Activated naive CD8-positive, alpha-beta T cell treated with anti-CD3 and anti-CD28 coated beads, Interleukin-2, amount 50 U/mL, for 24 hours (primary cell): Measurements from ENCODE around the gene STRN4.
"Not testable (repeated sequence)": the region's sequence is repeated elsewhere in the genome, so short reads cannot be mapped to it uniquely, and the experiment has no call there.

Experiments
- ATAC-seq: fragments of 150-1000 bp; cut with Tn5 transposase; one replicate; pipeline ENCODE4 v1.10.0; 2021
- DNase-seq: peaks from one replicate; pipeline ENCODE4 v3.0.0; 2021
- H3K27ac Mint-ChIP-seq: one replicate; pipeline ENCODE4 v1.8.0; 2021; ENCODE audit warnings: mild to moderate bottlenecking, mixed read lengths
- H3K27me3 Mint-ChIP-seq: one replicate; pipeline ENCODE4 v1.8.0; 2021; ENCODE audit warnings: mixed read lengths
- H3K36me3 Mint-ChIP-seq: one replicate; pipeline ENCODE4 v1.8.0; 2021; ENCODE audit warnings: low read depth, mixed read lengths
- H3K4me1 Mint-ChIP-seq: one replicate; pipeline ENCODE4 v1.8.0; 2021; ENCODE audit warnings: mixed read lengths
- H3K4me3 Mint-ChIP-seq: one replicate; pipeline ENCODE4 v1.8.0; 2021; ENCODE audit warnings: mild to moderate bottlenecking, moderate library complexity, mixed read lengths
- H3K9me3 Mint-ChIP-seq: one replicate; pipeline ENCODE4 v1.8.0; 2021; ENCODE audit warnings: mixed read lengths

The STRN4 gene

DNA sequence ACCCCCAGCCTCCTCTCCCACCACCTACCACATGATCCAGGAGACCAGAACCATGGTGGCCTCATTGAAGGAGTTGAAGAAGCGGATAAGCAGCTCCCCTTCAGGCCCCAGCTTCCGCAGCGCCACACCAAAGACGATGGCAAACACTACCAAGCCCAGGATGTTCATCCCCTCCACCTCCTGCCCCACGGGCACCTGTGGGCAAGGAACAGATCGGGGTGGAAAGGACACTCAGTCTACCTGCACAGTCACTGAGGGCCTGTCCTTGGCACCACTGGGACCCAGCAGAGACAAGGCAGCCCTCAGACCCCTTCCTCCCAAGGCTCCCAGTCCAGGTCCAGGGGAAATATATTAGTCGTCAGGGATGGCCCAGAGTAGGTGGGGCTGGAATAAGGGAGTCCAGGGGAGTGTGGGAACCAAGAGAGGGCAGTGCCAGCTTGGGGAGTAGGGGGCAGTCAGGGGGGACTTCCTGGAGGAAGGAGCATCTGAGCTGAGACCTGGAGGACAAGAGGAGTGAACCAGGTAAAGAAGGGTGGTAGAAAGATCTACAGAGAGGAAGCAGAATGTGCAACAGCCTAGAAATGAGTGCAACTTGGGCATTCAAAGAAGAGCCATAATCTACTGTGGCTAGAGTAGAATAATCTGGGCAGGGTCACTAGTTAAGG, 36.2 kb upstream of the STRN4 start:
- ATAC-seq: no peak
- peaks cover 84% of the 10 kb centered on the region for H3K36me3 Mint-ChIP-seq
- H3K27ac Mint-ChIP-seq: peak overlapping the region; percentile 98
- no peaks in the 10 kb centered on the region for H3K9me3 Mint-ChIP-seq
- no peaks in the 10 kb centered on the region for H3K27me3 Mint-ChIP-seq
- no peak for DNase-seq
- peaks cover 52% of the 10 kb centered on the region for H3K4me1 Mint-ChIP-seq
- peak overlapping the region; percentile 97 for H3K4me3 Mint-ChIP-seq

DNA sequence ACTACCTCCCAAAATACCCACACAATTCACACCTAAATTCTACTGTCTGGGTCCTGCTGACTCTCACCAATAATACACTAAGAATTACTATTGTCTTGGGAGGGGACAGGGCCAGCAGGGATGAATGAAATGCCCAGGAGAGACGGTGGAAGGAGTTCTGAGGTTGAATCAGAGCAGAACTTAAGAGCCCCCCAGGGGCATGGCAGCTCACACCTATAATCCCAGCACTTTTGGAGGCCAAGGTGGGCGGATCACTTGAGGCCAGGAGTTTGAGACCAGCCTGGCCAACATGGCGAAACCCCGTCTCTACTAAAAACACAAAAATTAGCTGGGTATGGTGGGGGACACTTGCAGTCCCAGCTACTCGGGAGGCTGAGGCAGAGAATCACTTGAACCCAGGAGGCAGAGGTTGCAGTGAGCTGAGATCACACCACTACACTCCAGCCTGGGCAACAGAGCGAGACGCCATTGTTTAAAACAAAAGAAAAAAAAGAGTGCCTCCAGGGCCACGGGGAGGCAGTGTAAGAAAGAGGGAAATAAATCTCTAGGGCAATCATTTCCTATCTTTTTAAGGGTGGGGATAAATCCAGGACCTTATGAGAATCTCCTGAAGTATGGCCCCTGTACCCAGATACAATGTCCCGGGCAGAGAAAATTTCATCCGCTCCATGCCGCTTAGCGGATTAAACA, 31.9 kb upstream of the STRN4 start:
- H3K4me1 Mint-ChIP-seq: peaks cover 31% of the 10 kb centered on the region
- peak overlapping the region; percentile 42 for H3K27ac Mint-ChIP-seq
- not testable (repeated sequence) for ATAC-seq, DNase-seq, H3K4me3 Mint-ChIP-seq, H3K9me3 Mint-ChIP-seq, H3K27me3 Mint-ChIP-seq
- peaks cover 73% of the 10 kb centered on the region for H3K36me3 Mint-ChIP-seq

DNA sequence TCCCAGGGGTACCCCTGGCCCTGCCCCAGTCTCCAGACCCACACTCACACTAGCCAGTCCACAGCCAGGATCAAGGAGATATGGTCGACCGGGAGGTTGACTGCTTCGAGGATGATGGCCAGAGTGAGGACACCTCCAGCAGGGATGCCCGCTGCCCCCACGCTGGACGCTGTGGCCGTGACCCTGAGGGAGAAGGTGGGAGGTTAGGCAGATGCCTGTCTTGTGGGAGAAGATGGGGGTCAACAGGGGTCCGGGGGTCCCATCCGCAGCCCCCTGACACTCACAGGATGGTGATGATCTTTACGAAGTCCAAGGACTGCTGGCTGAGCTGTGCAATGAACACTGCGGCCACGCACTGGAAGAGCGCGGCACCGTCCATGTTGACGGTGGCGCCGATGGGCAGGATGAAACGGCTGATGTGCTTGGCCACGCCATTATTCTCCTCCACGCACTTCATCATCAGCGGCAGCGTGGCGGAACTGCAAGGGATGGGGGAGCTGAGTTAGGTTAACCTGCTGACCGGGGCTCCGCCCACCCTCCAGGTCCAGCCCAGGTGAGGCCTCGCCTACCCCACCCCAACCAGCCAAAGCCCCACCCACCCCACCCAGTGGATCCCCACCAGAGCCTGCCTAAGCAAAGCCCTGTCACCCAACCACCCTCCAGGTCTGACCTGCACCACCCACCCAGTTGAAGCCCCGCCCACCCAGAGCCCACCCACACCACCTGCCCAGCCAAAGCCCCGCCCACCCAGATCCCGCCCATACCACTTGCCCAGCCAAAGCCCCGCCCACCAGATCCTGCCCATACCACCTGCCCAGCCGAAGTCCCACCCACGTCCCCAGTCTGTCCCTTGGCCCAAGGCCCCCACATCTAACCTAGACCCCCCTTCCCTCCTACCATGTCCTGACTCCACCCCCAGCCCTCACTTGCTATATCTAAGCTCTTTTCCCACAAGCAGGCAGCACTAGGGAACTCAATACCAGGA, 31.0 kb upstream of the STRN4 start:
- H3K27ac Mint-ChIP-seq: peak overlapping the region; percentile 42
- ATAC-seq: peak; percentile 22
- H3K36me3 Mint-ChIP-seq: peaks cover 64% of the 10 kb centered on the region
- DNase-seq: peak; percentile 45
- no peak overlapping the region for H3K4me3 Mint-ChIP-seq
- H3K27me3 Mint-ChIP-seq: no peaks in the 10 kb centered on the region
- peaks cover 24% of the 10 kb centered on the region for H3K4me1 Mint-ChIP-seq
- no peaks in the 10 kb centered on the region for H3K9me3 Mint-ChIP-seq

DNA sequence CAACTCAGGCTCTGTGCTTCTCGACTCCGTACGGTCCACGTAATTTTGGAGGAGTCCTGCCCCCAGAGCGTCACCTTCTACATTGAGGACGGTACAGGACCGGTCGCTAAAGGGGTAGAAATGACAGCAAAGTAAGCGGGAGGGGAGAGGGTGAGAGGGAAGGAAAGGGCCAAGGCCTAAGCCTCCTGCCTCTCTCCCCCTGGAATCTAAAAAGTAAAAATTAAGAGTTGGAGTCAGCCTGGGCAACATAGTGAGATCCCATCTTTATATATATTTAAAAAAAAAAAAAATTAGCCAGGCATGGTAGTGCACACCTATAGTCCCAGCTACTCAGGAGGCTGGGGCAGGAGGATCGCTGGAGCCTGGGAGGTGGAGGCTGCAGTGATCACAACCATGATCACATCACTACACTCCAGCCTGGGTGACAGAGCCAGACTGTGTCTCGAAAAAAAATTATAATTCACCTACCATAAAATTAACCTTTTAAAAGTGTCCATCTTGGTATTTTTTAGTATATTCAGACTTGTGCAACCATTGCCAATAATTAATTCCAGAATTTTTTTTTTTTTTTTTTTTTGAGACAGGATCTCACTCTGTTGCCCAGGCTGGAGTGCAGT, 29.5 kb upstream of the STRN4 start:
- DNase-seq (no peak), ATAC-seq (no peak)
- Mint-ChIP-seq H3K9me3 (no peaks in the 10 kb centered on the region), H3K27ac (peak overlapping the region; percentile 52), H3K36me3 (peaks cover 54% of the 10 kb centered on the region), H3K27me3 (no peaks in the 10 kb centered on the region), H3K4me3 (no peak overlapping the region), H3K4me1 (peaks cover 14% of the 10 kb centered on the region)

DNA sequence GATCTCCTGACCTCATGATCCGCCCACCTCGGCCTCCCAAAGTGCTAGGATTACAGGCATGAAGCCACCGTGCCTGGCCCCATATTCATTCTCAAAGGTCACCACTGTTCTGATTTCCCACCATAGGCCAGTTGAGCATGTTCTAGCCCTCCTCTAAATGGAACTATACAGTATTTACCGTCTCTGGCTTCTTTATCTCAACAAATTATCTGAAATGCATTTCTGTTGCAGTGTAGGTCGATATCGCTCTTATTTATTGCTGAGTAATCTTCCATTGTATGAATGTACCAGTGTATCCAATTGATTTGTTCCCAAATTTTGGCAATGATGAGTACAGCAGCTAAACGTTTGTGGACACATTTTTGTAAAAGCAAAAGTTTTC, 26.8 kb upstream of the STRN4 start:
- no peak overlapping the region for H3K27ac Mint-ChIP-seq
- no peak for ATAC-seq
- H3K27me3 Mint-ChIP-seq: no peaks in the 10 kb centered on the region
- peaks cover 36% of the 10 kb centered on the region for H3K36me3 Mint-ChIP-seq
- H3K4me1 Mint-ChIP-seq: peaks cover 7% of the 10 kb centered on the region
- H3K9me3 Mint-ChIP-seq: no peaks in the 10 kb centered on the region
- DNase-seq: no peak
- no peak overlapping the region for H3K4me3 Mint-ChIP-seq

DNA sequence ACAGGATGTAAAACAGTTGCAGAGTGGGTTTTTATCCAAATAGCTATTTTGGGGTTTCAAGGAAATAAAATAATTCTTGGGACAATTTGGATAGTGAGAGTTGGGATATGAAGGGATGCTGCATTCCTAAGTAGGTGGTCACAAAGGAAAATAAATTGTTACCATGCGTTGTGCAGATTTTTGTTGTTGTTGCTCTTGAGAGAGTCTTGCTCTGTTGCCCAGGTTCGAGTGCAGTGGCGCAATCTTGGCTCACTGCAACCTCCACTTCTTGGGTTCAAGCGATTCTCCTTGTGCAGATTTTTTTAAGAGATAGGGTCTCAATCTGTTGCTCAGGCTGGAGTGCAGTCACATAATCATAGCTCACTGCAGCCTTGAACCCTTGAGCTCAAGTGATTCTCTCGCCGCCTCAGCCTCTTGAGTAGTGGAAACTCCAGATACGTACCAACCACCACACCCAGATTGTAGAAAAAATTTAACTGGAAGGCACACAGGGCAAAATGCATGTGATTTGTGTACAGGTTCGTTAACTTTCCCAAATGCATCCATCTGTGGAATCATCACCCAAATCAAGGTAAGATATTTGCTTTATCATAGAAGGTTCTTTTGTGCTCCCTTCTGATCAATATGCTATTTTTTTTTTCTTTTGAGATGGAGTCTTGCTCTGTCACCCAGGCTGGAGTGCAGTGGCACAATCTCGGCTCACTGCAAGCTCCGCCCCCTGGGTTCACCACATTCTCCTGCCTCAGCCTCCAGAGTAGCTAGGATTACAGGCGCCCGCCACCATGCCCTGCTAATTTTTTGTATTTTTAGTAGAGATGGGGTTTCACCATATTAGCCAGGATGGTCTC, 26.1 kb upstream of the STRN4 start:
- ATAC-seq (no peak), DNase-seq (no peak)
- Mint-ChIP-seq H3K36me3 (peaks cover 31% of the 10 kb centered on the region), H3K4me1 (peaks cover 4% of the 10 kb centered on the region), H3K4me3 (no peak overlapping the region), H3K9me3 (no peaks in the 10 kb centered on the region), H3K27me3 (no peaks in the 10 kb centered on the region), H3K27ac (no peak overlapping the region)

DNA sequence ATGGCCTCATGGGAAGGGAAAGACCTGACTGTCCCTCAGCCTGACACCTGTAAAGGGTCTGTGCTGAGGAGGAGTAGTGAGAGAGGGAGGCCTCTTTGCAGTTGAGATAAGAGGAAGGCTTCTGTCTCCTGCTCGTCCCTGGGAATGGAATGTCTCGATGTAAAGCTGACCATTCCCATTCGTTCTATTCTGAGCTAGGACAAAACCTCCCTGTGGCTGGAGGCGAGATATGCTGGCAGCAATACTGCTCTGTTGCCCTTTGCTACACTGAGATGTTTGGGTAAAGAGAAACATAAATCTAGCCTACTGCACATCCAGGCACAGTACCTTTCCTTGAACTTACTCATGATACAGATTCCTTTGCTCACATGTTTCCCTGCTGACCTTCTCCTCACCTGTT, 22.5 kb upstream of the STRN4 start:
- not testable (repeated sequence) for H3K36me3 Mint-ChIP-seq, H3K9me3 Mint-ChIP-seq, H3K4me3 Mint-ChIP-seq, H3K27ac Mint-ChIP-seq, ATAC-seq, H3K4me1 Mint-ChIP-seq, DNase-seq, H3K27me3 Mint-ChIP-seq

DNA sequence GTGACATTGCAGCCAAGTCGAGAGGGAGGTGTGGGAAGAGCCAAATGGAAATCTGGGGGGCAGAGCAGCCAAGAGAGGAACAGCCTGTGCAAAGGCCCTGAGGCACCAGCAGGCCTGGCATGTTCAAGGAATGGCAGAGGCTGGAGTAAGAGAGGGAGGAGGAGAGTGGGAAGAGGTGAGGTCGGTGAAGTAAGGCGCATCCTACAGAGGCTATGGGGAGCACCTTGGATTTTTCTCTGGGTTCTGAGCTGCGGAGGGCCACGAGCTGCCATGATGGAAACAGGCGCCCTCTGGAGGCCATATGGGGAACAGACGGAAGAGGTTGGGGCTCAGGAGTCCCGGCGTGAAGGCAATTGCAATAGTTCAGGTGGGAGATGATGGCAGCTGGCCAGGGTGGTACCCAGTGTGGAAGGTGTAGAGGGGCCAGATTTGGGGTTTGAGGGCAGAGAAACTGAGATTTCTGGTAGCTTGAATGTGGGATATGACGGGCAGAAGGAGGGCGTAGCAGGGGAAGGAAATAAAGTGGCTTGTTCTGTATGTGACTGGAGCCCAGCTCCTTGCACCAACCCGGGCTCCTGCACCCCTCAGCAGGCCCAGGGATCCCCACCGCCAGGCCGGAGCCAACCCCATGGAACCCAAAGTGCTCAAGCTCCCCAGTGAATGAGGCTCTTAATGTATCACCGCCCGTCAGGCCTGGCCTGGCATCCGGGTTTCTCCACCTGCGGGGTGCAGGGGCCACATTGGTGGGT, 20.5 kb upstream of the STRN4 start:
- peaks cover 2% of the 10 kb centered on the region for H3K36me3 Mint-ChIP-seq
- H3K27me3 Mint-ChIP-seq: no peaks in the 10 kb centered on the region
- H3K4me1 Mint-ChIP-seq: no peaks in the 10 kb centered on the region
- ATAC-seq: peak; percentile 65
- H3K27ac Mint-ChIP-seq: no peak overlapping the region
- H3K4me3 Mint-ChIP-seq: no peak overlapping the region
- peak; percentile 70 for DNase-seq
- H3K9me3 Mint-ChIP-seq: no peaks in the 10 kb centered on the region

DNA sequence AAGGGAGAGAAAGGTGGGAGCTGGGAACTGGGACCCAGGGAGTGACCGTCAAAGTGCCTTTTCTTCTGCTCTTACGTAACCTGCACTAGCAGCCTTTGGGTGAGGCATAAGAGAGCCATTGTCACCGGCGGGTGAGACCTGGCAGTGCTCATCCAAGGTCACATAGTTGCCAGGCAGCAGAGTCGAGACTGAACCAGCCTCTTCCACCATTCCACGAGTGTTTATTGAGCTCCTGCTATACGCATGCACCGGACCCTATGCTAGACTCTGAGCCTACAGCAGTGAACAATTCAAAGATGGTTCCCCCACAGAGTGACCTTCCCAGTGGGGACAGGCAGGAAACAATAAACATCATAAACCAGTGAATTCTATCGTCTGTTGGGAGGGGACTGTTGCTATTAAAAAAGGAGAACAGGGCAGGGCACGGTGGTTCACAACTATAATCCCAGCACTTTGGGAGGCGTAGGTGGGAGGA, 18.6 kb upstream of the STRN4 start:
- H3K36me3 Mint-ChIP-seq: no peaks in the 10 kb centered on the region
- no peaks in the 10 kb centered on the region for H3K9me3 Mint-ChIP-seq
- DNase-seq (no peak), ATAC-seq (no peak)
- H3K4me1 Mint-ChIP-seq: no peaks in the 10 kb centered on the region
- H3K27me3 Mint-ChIP-seq: no peaks in the 10 kb centered on the region
- H3K27ac Mint-ChIP-seq: no peak overlapping the region
- no peak overlapping the region for H3K4me3 Mint-ChIP-seq

DNA sequence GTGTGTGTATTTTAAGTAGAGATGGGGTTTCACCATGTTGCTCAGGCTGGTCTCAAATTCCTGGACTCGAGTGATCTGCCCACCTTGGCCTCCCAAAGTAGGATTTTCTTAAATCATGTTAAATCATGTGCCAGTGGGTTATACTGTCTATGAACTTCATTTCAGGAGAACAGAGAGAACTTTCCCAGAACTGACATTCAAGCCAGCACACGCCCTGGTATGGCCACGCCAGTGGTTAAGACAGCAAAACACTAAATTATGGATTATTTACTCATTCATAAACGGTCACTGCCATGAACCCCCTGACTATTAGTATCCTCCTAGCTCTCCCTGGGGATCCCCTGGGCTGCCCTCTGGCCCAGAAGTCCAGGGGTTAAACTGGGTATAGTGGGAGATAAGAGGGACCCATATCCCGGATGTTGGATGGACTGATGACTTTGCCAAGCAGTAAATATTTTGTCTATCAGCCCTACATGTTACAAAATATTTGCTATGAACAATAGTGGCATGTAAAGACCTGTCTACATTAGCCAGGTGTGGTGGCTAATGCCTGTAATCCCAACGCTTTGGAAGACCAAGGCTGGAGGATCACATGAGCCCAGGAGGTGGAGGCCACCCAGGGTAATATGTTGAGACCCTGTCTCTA, 16.1 kb upstream of the STRN4 start:
- no peak for ATAC-seq
- H3K4me3 Mint-ChIP-seq: no peak overlapping the region

DNA sequence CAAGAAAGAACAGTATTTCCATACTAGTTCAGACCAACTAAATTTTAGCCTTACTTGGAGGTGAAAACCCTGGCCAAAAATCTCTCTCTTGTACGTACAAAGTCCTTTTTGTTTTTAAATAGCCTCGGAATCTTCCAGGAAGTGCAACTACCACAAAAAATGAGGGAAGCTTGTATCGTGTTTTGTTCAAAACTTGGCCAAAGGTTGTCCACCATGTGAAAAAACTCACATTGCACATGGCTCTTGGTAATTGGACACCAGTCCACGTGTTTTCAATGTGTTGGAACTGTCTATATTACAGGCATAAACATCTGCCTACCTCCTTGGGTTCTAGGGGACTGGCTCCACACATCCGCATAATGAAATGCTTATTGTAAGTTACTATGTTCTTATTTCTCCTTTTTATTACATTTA, 15.2 kb upstream of the STRN4 start:
- H3K4me1 Mint-ChIP-seq: peaks cover 2% of the 10 kb centered on the region

More for the DNA sequence above, 16.1 kb upstream of the STRN4 start:
- Mint-ChIP-seq H3K4me1 (no peaks in the 10 kb centered on the region), H3K36me3 (no peaks in the 10 kb centered on the region), H3K27ac (no peak overlapping the region), H3K27me3 (no peaks in the 10 kb centered on the region), H3K9me3 (no peaks in the 10 kb centered on the region)
- no peak for DNase-seq

DNA sequence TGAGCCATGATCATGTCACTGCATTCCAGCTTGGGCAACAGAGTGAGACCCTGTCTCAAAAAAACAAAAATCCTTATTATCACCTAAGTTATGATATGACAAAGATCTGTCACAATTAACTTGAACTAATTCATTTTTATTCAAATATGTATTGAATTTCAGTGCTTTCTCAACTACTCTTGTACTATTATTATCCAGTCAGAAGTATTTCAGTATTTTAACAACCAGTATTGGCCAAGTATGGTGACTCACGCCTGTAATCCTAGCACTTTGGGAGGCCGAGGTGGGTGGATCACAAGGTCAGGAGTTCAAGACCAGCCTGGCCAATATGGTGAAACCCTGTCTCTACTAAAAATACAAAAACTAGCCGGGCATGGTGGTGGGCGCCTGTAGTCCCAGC, 14.6 kb upstream of the STRN4 start:
- H3K4me3 Mint-ChIP-seq, H3K36me3 Mint-ChIP-seq, DNase-seq, H3K27ac Mint-ChIP-seq, ATAC-seq, H3K9me3 Mint-ChIP-seq, H3K4me1 Mint-ChIP-seq, H3K27me3 Mint-ChIP-seq: not testable (repeated sequence)

More for the DNA sequence above, 15.2 kb upstream of the STRN4 start:
- DNase-seq (no peak), ATAC-seq (no peak)
- no peak overlapping the region for H3K27ac Mint-ChIP-seq
- no peaks in the 10 kb centered on the region for H3K9me3 Mint-ChIP-seq
- no peak overlapping the region for H3K4me3 Mint-ChIP-seq
- H3K36me3 Mint-ChIP-seq: no peaks in the 10 kb centered on the region
- no peaks in the 10 kb centered on the region for H3K27me3 Mint-ChIP-seq

DNA sequence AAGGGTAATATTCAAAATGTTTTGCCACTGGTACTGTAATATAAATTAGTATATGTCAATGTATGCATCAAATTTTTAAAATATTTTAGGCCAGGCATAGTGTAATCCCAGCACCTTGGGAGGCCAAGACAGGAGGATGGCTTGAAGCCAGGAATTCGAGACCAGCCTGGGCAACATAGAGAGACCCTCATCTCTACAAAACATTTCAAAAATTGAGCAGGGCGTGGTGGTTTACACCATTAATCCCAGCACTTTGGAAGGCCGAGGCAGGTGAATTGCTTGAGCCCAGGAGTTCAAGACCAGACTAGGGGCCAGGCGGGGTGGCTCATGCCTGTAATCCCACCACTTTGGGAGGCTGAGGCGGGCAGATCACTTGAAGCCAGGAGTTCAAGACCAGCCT, 14.1 kb upstream of the STRN4 start:
- H3K4me3 Mint-ChIP-seq: no peak overlapping the region
- ATAC-seq (no peak), DNase-seq (no peak)
- H3K27me3 Mint-ChIP-seq: no peaks in the 10 kb centered on the region
- H3K9me3 Mint-ChIP-seq: no peaks in the 10 kb centered on the region
- no peak overlapping the region for H3K27ac Mint-ChIP-seq
- peaks cover 2% of the 10 kb centered on the region for H3K4me1 Mint-ChIP-seq
- no peaks in the 10 kb centered on the region for H3K36me3 Mint-ChIP-seq
